Thymus (tissue), 11 donors: Measurements from ENCODE around the gene KCNH2. TPM values are rescaled to one million over a fixed set of nuclear protein-coding genes. Genes with fewer than 3 reads are reported as not detected.

ENCODE experiments used
- DNase-seq, 9 donors: peaks; one replicate each; pipeline ENCODE4 v3.0.0-alpha.2; 2013; ENCODE audit warnings: low spot score in 9 of 9, low read depth in 6 of 9, missing footprints in 1 of 9
- H3K27ac ChIP-seq, 2 donors: one replicate each; pipeline ENCODE4 v1.5.1; 2013; ENCODE audit warnings: control low read depth in 1 of 2, low read depth in 1 of 2, low read length in 1 of 2, mild to moderate bottlenecking in 1 of 2, moderate library complexity in 1 of 2
- H3K27me3 ChIP-seq, 2 donors: one replicate each; pipeline ENCODE4 v1.5.1; 2013; ENCODE audit warnings: low read length in 1 of 2; ENCODE audit not compliant: control insufficient read depth in 2 of 2, insufficient read depth in 1 of 2
- H3K36me3 ChIP-seq, 2 donors: one replicate each; pipeline ENCODE4 v1.5.1; 2013; ENCODE audit warnings: low read length in 1 of 2, mild to moderate bottlenecking in 1 of 2, moderate library complexity in 1 of 2; ENCODE audit not compliant: control insufficient read depth in 2 of 2, insufficient read depth in 2 of 2
- H3K4me1 ChIP-seq, 2 donors: one replicate each; pipeline ENCODE4 v1.5.1; 2013; ENCODE audit warnings: low read length in 2 of 2; ENCODE audit not compliant: control insufficient read depth in 2 of 2, insufficient read depth in 2 of 2
- H3K4me3 ChIP-seq, 2 donors: one replicate each; pipeline ENCODE4 v1.5.1; 2013; ENCODE audit warnings: low read length in 2 of 2, control low read depth in 1 of 2, mild to moderate bottlenecking in 1 of 2
- H3K9me3 ChIP-seq, 2 donors: one replicate each; pipeline ENCODE4 v1.5.1; 2013; ENCODE audit warnings: low read length in 1 of 2, mild to moderate bottlenecking in 1 of 2; ENCODE audit not compliant: control insufficient read depth in 2 of 2, insufficient read depth in 1 of 2
- WGBS: extraction: QIAGEN DNeasy Blood & Tissue Kit; methylation state at CpG from one replicate; pipeline ENCODE4 v1.1.7; 2013; 5-methylcytosine and 5-hydroxymethylcytosine counted together
- polyA plus RNA-seq: library from polyadenylated mRNA; stranded (reverse); fragments of 200-250 nt; gene quantifications from one replicate; pipeline ENCODE4 v1.2.3, GENCODE V29; 2013
- total RNA-seq: library from RNA; stranded (reverse); fragments of 120-200 nt; gene quantifications from one replicate; pipeline ENCODE4 v1.2.4, GENCODE V29; 2013
- donor health status: healthy.

The KCNH2 gene
- total and polyA plus RNA-seq, 2 donors, result 1.5 to 2.3 TPM

- peak in 3 of 9 donors; percentile 38 to 67 (median 65) for DNase-seq
- peaks cover 0 to 11% of the 10 kb centered on the region in 2 donors for H3K9me3 ChIP-seq
- peak overlapping the region in 1 of 2 donors; percentile 43 for H3K27ac ChIP-seq
- peaks cover 12 to 69% of the 10 kb centered on the region in 2 donors for H3K27me3 ChIP-seq
- H3K36me3 ChIP-seq, result no peaks in the 10 kb centered on the region
- WGBS, result 61% methylated on average over 40 of the region's 40 CpGs
- H3K4me1 ChIP-seq, result peaks cover 5 to 48% of the 10 kb centered on the region in 2 donors
- peak overlapping the region; percentile 32 to 43 for H3K4me3 ChIP-seq
Observed at GRCh38 chr7:151008511-151009323, 30.6 kb upstream of the KCNH2 start.

- H3K4me3 ChIP-seq, result peak overlapping the region; percentile 32 to 43
- H3K27me3 ChIP-seq, result peaks cover 9 to 64% of the 10 kb centered on the region in 2 donors
- peak overlapping the region; percentile 6 to 43 for H3K27ac ChIP-seq
- DNase-seq, result peak in 1 of 9 donors; percentile 71
- peaks cover 3 to 42% of the 10 kb centered on the region in 2 donors for H3K4me1 ChIP-seq
- H3K9me3 ChIP-seq, result peaks cover 0 to 8% of the 10 kb centered on the region in 2 donors
- no peaks in the 10 kb centered on the region for H3K36me3 ChIP-seq
- 32% methylated on average over 11 of the region's 11 CpGs for WGBS
Observed at GRCh38 chr7:151008143-151008510, 30.0 kb upstream of the KCNH2 start.

DNA sequence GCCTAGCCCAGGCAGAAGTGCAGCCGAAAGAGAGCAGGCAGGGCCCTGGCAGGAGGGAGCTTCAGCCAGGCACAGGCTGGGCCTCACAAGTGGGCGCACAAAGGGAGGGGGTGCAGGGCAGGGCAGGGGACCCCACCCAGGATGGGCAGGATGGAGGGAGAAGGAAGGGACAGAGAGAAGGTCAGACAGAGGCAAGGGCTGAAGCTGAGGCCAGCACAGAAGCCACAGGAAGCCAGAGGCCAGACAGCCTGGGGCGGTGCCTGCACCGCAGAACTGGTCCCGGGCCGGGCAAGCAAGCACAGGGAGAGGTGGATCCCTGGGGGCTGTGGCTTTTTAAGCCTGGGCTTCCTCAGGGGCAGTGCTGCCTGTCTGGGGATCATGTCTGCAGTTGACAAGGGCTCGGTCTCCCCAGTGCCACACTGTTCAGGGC is 29.4 kb upstream of the KCNH2 start:
- no peak overlapping the region for H3K4me3 ChIP-seq
- peaks cover 3 to 39% of the 10 kb centered on the region in 2 donors for H3K4me1 ChIP-seq
- WGBS, result 96% methylated on average over 7 of the region's 7 CpGs
- DNase-seq, result no peak
- H3K27me3 ChIP-seq, result peaks cover 6 to 57% of the 10 kb centered on the region in 2 donors
- H3K27ac ChIP-seq, result no peak overlapping the region
- peaks cover 0 to 4% of the 10 kb centered on the region in 2 donors for H3K9me3 ChIP-seq
- H3K36me3 ChIP-seq, result no peaks in the 10 kb centered on the region

DNA sequence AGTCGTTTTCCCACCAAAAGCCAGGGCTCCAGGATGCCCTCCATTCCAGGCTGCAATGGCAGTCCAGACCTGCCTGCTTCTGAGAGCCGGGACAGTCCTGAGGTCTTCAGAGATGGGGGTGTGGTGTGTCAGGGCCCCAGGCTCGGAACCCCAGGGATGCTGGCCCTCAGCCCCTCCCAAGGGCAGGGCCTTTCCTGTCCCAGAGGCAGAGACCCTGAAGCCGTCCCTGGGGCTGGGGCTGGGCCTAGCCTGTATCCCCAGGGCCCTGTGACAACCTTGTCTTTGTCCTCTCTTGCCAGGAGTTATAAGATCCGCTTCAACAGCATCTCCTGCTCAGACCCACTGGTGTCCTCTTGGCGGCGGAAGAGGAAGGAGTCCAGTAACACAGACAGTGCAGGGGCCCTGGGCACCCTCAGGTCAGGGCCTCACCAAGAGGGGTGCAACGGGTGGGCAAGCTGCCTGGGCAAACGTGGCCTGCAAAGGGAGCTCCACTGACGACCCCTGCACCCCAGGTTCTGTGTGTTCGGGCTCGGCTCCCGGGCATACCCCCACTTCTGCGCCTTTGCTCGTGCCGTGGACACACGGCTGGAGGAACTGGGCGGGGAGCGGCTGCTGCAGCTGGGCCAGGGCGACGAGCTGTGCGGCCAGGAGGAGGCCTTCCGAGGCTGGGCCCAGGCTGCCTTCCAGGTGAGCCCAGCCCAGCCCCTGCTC is 28.6 kb upstream of the KCNH2 start:
- 92% methylated on average over 23 of the region's 23 CpGs for WGBS
- Histone ChIP-seq H3K4me3 (no peak overlapping the region), H3K27ac (no peak overlapping the region), H3K4me1 (peaks cover 3 to 35% of the 10 kb centered on the region in 2 donors), H3K27me3 (peaks cover 4 to 50% of the 10 kb centered on the region in 2 donors), H3K9me3 (peaks cover 0 to 4% of the 10 kb centered on the region in 2 donors), H3K36me3 (no peaks in the 10 kb centered on the region)
- DNase-seq, result no peak

GRCh38 chr7:151005566-151005965 is 27.4 kb upstream of the KCNH2 start:
- Histone ChIP-seq H3K27me3 (peaks cover 4 to 39% of the 10 kb centered on the region in 2 donors), H3K36me3 (no peaks in the 10 kb centered on the region), H3K4me3 (no peak overlapping the region), H3K9me3 (peaks cover 0 to 4% of the 10 kb centered on the region in 2 donors), H3K4me1 (peaks cover 3 to 30% of the 10 kb centered on the region in 2 donors), H3K27ac (no peak overlapping the region)
- no peak for DNase-seq
- WGBS, result 82% methylated on average over 9 of the region's 9 CpGs

GRCh38 chr7:151003572-151003971 is 25.5 kb upstream of the KCNH2 start:
- WGBS, result 93% methylated on average over 12 of the region's 12 CpGs
- peaks cover 0 to 23% of the 10 kb centered on the region in 2 donors for H3K27me3 ChIP-seq
- H3K4me3 ChIP-seq, result no peak overlapping the region
- H3K36me3 ChIP-seq, result no peaks in the 10 kb centered on the region
- DNase-seq, result no peak
- no peaks in the 10 kb centered on the region for H3K9me3 ChIP-seq
- H3K4me1 ChIP-seq, result peaks cover 3 to 15% of the 10 kb centered on the region in 2 donors
- H3K27ac ChIP-seq, result no peak overlapping the region

DNA sequence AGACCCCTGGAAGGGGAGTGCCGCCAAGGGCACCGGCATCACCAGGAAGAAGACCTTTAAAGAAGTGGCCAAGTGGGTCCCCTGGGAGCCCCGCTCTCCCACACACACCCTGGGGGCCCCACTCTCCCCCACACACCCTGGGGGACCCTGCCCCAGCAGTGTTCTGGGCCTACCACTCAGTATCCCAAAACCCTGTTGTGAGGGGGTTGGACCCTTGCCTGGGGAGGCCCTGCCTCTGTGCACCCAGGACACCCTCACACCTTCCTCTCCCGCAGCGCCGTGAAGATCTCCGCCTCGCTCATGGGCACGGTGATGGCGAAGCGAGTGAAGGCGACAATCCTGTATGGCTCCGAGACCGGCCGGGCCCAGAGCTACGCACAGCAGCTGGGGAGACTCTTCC is 23.4 kb upstream of the KCNH2 start:
- no peaks in the 10 kb centered on the region for H3K36me3 ChIP-seq
- no peak overlapping the region for H3K4me3 ChIP-seq
- DNase-seq, result no peak
- no peak overlapping the region for H3K27ac ChIP-seq
- H3K27me3 ChIP-seq, result peaks cover 0 to 24% of the 10 kb centered on the region in 2 donors
- no peaks in the 10 kb centered on the region for H3K9me3 ChIP-seq
- H3K4me1 ChIP-seq, result peaks cover 8 to 13% of the 10 kb centered on the region in 2 donors
- 99% methylated on average over 16 of the region's 16 CpGs for WGBS

DNA sequence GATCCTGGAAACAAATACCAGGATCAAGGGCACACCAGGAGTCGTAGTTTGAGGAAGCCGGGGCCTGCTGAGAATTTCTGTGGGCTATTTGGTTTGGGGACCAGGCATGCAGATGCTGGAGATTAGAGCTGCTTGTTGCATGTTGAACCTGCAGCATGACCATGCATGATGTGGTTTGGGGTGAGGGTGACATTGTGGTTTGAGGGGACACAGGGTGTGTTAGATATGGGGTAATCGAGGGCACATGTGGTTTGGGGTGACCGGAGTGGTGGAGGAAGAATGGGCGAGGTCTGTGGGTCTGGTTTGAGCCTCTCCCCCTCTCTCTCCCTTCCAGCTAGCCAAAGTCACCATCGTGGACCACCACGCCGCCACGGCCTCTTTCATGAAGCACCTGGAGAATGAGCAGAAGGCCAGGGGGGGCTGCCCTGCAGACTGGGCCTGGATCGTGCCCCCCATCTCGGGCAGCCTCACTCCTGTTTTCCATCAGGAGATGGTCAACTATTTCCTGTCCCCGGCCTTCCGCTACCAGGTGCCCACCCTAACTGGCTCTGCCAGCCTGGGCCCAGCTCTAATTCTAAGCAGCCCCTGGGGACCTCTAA is 22.9 kb upstream of the KCNH2 start:
- peaks cover 0 to 25% of the 10 kb centered on the region in 2 donors for H3K27me3 ChIP-seq
- H3K4me1 ChIP-seq, result peaks cover 8 to 17% of the 10 kb centered on the region in 2 donors
- H3K36me3 ChIP-seq, result no peaks in the 10 kb centered on the region
- 82% methylated on average over 13 of the region's 13 CpGs for WGBS
- DNase-seq, result no peak
- H3K27ac ChIP-seq, result no peak overlapping the region
- H3K9me3 ChIP-seq, result no peaks in the 10 kb centered on the region
- no peak overlapping the region for H3K4me3 ChIP-seq
